Neuronal stem cell (in vitro differentiated cells): ENCODE data around the gene TBC1D10B.
"Not testable (repeated sequence)": the region's sequence is repeated elsewhere in the genome, so short reads cannot be mapped to it uniquely, and the experiment has no call there.

Experiments used
- DNase-seq: peaks from one replicate; pipeline ENCODE4 v3.0.0-alpha.2; 2013; ENCODE audit warnings: low spot score
- H2AFZ ChIP-seq: one replicate; pipeline ENCODE4 v1.6.1; 2013; ENCODE audit warnings: mild to moderate bottlenecking, low read length, inconsistent platforms
- H2AK5ac ChIP-seq: 2 replicates; pipeline ENCODE4 v1.6.1; 2013; ENCODE audit warnings: low read depth, mild to moderate bottlenecking, inconsistent platforms, low read length, moderate library complexity, mixed read lengths
- H2BK120ac ChIP-seq: 2 replicates; pipeline ENCODE4 v1.6.1; 2013; ENCODE audit warnings: low read depth, mild to moderate bottlenecking, inconsistent platforms, low read length, moderate library complexity, mixed read lengths
- H2BK12ac ChIP-seq: one replicate; pipeline ENCODE4 v1.6.1; 2013; ENCODE audit warnings: low read length, inconsistent platforms
- H2BK15ac ChIP-seq: 2 replicates; pipeline ENCODE4 v1.6.1; 2013; ENCODE audit warnings: mild to moderate bottlenecking, low read length, inconsistent platforms, mixed read lengths
- H2BK5ac ChIP-seq: one replicate; pipeline ENCODE4 v1.6.1; 2013; ENCODE audit warnings: inconsistent platforms, mild to moderate bottlenecking, low read length, moderate library complexity
- H3K14ac ChIP-seq: one replicate; pipeline ENCODE4 v1.6.1; 2013; ENCODE audit warnings: low read length, inconsistent platforms
- H3K18ac ChIP-seq: 2 replicates; pipeline ENCODE4 v1.6.1; 2013; ENCODE audit warnings: low read length, inconsistent platforms
- H3K23ac ChIP-seq: 2 replicates; pipeline ENCODE4 v1.6.1; 2013; ENCODE audit warnings: low read depth, mild to moderate bottlenecking, mixed read lengths, low read length, inconsistent platforms; ENCODE audit not compliant: poor library complexity
- H3K27ac ChIP-seq: replicated peaks from 3 replicates; pipeline ENCODE4 v1.5.1; 2013; ENCODE audit warnings: low read length, inconsistent platforms
- H3K27me3 ChIP-seq, 3 experiments: 2 replicates each; pipeline ENCODE4 v1.6.1; 2013; ENCODE audit warnings: low read length in 3 of 3, mild to moderate bottlenecking in 2 of 3, inconsistent platforms in 1 of 3, low read depth in 1 of 3, mixed read lengths in 1 of 3, moderate library complexity in 1 of 3; ENCODE audit not compliant: control insufficient read depth in 3 of 3, insufficient read depth in 3 of 3
- H3K36me3 ChIP-seq, 2 donors: replicated peaks in 1 of 2; 2 replicates each; pipeline ENCODE4 v1.6.1; 2013; ENCODE audit warnings: low read length in 2 of 2; ENCODE audit not compliant: control insufficient read depth in 2 of 2, insufficient read depth in 2 of 2
- H3K4ac ChIP-seq: 2 replicates; pipeline ENCODE4 v1.6.1; 2013; ENCODE audit warnings: inconsistent platforms, mild to moderate bottlenecking, low read length, moderate library complexity
- H3K4me1 ChIP-seq, 2 donors: 1 replicate in 1 of 2; 2 replicates in 1 of 2; pipeline ENCODE4 v1.6.1; 2013; ENCODE audit warnings: low read length in 2 of 2, low read depth in 1 of 2; ENCODE audit not compliant: control insufficient read depth in 2 of 2, insufficient read depth in 1 of 2
- H3K4me2 ChIP-seq: one replicate; pipeline ENCODE4 v1.6.1; 2013; ENCODE audit warnings: mild to moderate bottlenecking, low read length, inconsistent platforms; ENCODE audit not compliant: insufficient read depth, poor library complexity, severe bottlenecking
- H3K4me3 ChIP-seq, 2 donors: 2 replicates each; pipeline ENCODE4 v1.5.1; 2013; ENCODE audit warnings: low read length in 2 of 2, mild to moderate bottlenecking in 2 of 2, inconsistent platforms in 1 of 2, moderate library complexity in 1 of 2
- H3K79me1 ChIP-seq: one replicate; pipeline ENCODE4 v1.6.1; 2013; ENCODE audit warnings: low read depth, mild to moderate bottlenecking, inconsistent platforms, low read length, moderate library complexity
- H3K9ac ChIP-seq: one replicate; pipeline ENCODE4 v1.6.1; 2013; ENCODE audit warnings: mild to moderate bottlenecking, low read depth, low read length, inconsistent platforms; ENCODE audit not compliant: poor library complexity
- H3K9me3 ChIP-seq, 2 donors: replicated peaks in 1 of 2; 2 replicates each; pipeline versions ENCODE3 to v1.6.1; 2013; ENCODE audit warnings: low read length in 2 of 2, mild to moderate bottlenecking in 2 of 2, inconsistent platforms in 1 of 2, low read depth in 1 of 2, mixed read lengths in 1 of 2, moderate library complexity in 1 of 2; ENCODE audit not compliant: control insufficient read depth in 2 of 2, insufficient read depth in 1 of 2
- H4K8ac ChIP-seq: one replicate; pipeline ENCODE4 v1.6.1; 2013; ENCODE audit warnings: low read depth, mild to moderate bottlenecking, inconsistent platforms, low read length, moderate library complexity
- H4K91ac ChIP-seq: one replicate; pipeline ENCODE4 v1.6.1; 2013; ENCODE audit warnings: low read length, low read depth, mild to moderate bottlenecking, inconsistent platforms; ENCODE audit not compliant: poor library complexity
- WGBS, 2 donors: extraction: QIAGEN DNeasy Blood & Tissue Kit; methylation state at CpG; one replicate each; pipeline ENCODE4 v1.1.7; 2013; ENCODE audit warnings: missing lambda C conversion rate in 2 of 2, mixed read lengths in 1 of 2; ENCODE audit not compliant: insufficient read length in 2 of 2, insufficient replicate concordance in 1 of 2; ENCODE audit errors: extremely low coverage in 2 of 2; 5-methylcytosine and 5-hydroxymethylcytosine counted together

The TBC1D10B gene

GRCh38 chr16:30340621-30341020 lies 29.7 kb downstream of the TBC1D10B start:
- Histone ChIP-seq H3K4me1 (peaks cover 0 to 3% of the 10 kb centered on the region in 2 donors), H3K23ac (no peak overlapping the region), H3K4ac (no peak overlapping the region), H3K79me1 (no peaks in the 10 kb centered on the region), H3K36me3 (no peaks in the 10 kb centered on the region), H3K4me3 (no peak overlapping the region), H3K9me3 (no peaks in the 10 kb centered on the region), H3K9ac (no peak overlapping the region), H2BK12ac (peak overlapping the region; percentile 22), H2BK120ac (no peak overlapping the region), H3K27me3 (no peaks in the 10 kb centered on the region), H3K14ac (no peak overlapping the region), H4K8ac (no peak overlapping the region), H2BK15ac (no peak overlapping the region), H3K4me2 (no peak overlapping the region), H2AFZ (no peak overlapping the region), H3K27ac (no peak overlapping the region), H3K18ac (no peak overlapping the region), H2BK5ac (no peak overlapping the region), H2AK5ac (no peak overlapping the region), H4K91ac (no peak overlapping the region)
- no peak for DNase-seq
- no CpG with 5 or more reads among the region's 13 CpGs for WGBS, 2 donors

GRCh38 chr16:30338715-30339114 lies 31.6 kb downstream of the TBC1D10B start:
- H2AK5ac ChIP-seq, H2BK15ac ChIP-seq, H3K27ac ChIP-seq, H2BK5ac ChIP-seq, H3K4me2 ChIP-seq, H3K27me3 ChIP-seq, H3K36me3 ChIP-seq, H2AFZ ChIP-seq, H3K4me3 ChIP-seq, H2BK12ac ChIP-seq, H3K79me1 ChIP-seq, H3K9ac ChIP-seq, DNase-seq, H3K4ac ChIP-seq, H3K9me3 ChIP-seq, H4K91ac ChIP-seq, H3K4me1 ChIP-seq, H4K8ac ChIP-seq, H3K18ac ChIP-seq, H3K23ac ChIP-seq, H3K14ac ChIP-seq, H2BK120ac ChIP-seq: not testable (repeated sequence)
- WGBS, 2 donors: no CpG with 5 or more reads among the region's 5 CpGs

- H3K18ac ChIP-seq, H3K9ac ChIP-seq, H3K14ac ChIP-seq, H3K4me1 ChIP-seq, H2AFZ ChIP-seq, H3K36me3 ChIP-seq, DNase-seq, H3K27ac ChIP-seq, H3K27me3 ChIP-seq, H3K79me1 ChIP-seq, H3K4me2 ChIP-seq, H4K8ac ChIP-seq, H2BK120ac ChIP-seq, H2BK12ac ChIP-seq, H3K4me3 ChIP-seq, H2AK5ac ChIP-seq, H4K91ac ChIP-seq, H3K23ac ChIP-seq, H3K4ac ChIP-seq, H3K9me3 ChIP-seq, H2BK5ac ChIP-seq, H2BK15ac ChIP-seq: not testable (repeated sequence)
- no CpG with 5 or more reads among the region's 10 CpGs for WGBS, 2 donors
These were observed 32.3 kb downstream of the TBC1D10B start for GRCh38 chr16:30337964-30338357.

- no peak overlapping the region for H2BK120ac ChIP-seq
- DNase-seq: no peak
- H3K9ac ChIP-seq: peak overlapping the region; percentile 30
- no peak overlapping the region for H3K27ac ChIP-seq
- no peaks in the 10 kb centered on the region for H3K9me3 ChIP-seq
- no peak overlapping the region for H4K91ac ChIP-seq
- peak overlapping the region; percentile 62 for H2BK15ac ChIP-seq
- peak overlapping the region; percentile 92 for H2AFZ ChIP-seq
- H3K36me3 ChIP-seq: no peaks in the 10 kb centered on the region
- peaks cover 0 to 4% of the 10 kb centered on the region in 2 donors for H3K4me1 ChIP-seq
- no CpG with 5 or more reads among the region's 17 CpGs for WGBS, 2 donors
- no peak overlapping the region for H4K8ac ChIP-seq
- H3K4me2 ChIP-seq: peak overlapping the region; percentile 25
- H2BK5ac ChIP-seq: peak overlapping the region; percentile 19
- no peak overlapping the region for H3K23ac ChIP-seq
- H3K79me1 ChIP-seq: no peaks in the 10 kb centered on the region
- H2BK12ac ChIP-seq: no peak overlapping the region
- no peaks in the 10 kb centered on the region for H3K27me3 ChIP-seq
- peak overlapping the region in 1 of 2 donors; percentile 83 for H3K4me3 ChIP-seq
- peak overlapping the region; percentile 74 for H3K18ac ChIP-seq
- H3K14ac ChIP-seq: no peak overlapping the region
- no peak overlapping the region for H2AK5ac ChIP-seq
- no peak overlapping the region for H3K4ac ChIP-seq
These were observed 34.5 kb downstream of the TBC1D10B start for GRCh38 chr16:30335598-30336474.
